Measurements from ENCODE around the gene ARID5A. TPM values are rescaled to one million over a fixed set of nuclear protein-coding genes. Genes with fewer than 3 reads are reported as not detected.
A peak's percentile ranks its signal among the peaks of the same experiment; 100 is the strongest.

ARID5A gene
- total and polyA plus RNA-seq, 7 donors: 12.9 to 73.6 (median 29.9) TPM

- no peak for ATAC-seq
- no peaks in the 10 kb centered on the region for H3K4me1 ChIP-seq
- H3K4me3 ChIP-seq: no peak overlapping the region
- intact Hi-C loops (cut with DNase I): no loop called here
- H3K36me3 ChIP-seq (ENCODE audit: insufficient read depth in 1 of 2, low read depth in 1 of 2): no peaks in the 10 kb centered on the region
- no peak for TF ChIP-seq CTCF (IDR thresholded peaks at IDR 0.05)
- H3K27ac ChIP-seq: no peak overlapping the region
- peaks cover 3% of the 10 kb centered on the region for H3K9me3 ChIP-seq
- 87 to 93% (median 87%) methylated on average over 2 of the region's 2 CpGs for WGBS, 3 donors
- no peaks in the 10 kb centered on the region for H3K27me3 ChIP-seq (ENCODE audit: insufficient read depth in 3 of 3, low read length in 2 of 3)
- no peak for DNase-seq
Measured at GRCh38 chr2:96521219-96521618, 15.3 kb upstream of the ARID5A start.

GRCh38 chr2:96522304-96523203, 14.0 kb upstream of the ARID5A start:
- Histone ChIP-seq H3K27me3 (ENCODE audit: insufficient read depth in 3 of 3, low read length in 2 of 3) (no peaks in the 10 kb centered on the region), H3K4me3 (no peak overlapping the region), H3K36me3 (ENCODE audit: insufficient read depth in 1 of 2, low read depth in 1 of 2) (no peaks in the 10 kb centered on the region), H3K9me3 (no peaks in the 10 kb centered on the region), H3K27ac (no peak overlapping the region), H3K4me1 (peaks cover 6% of the 10 kb centered on the region)
- ATAC-seq (no peak), DNase-seq (peak in 1 of 2 donors; percentile 38)
- WGBS, 3 donors: 81 to 85% (median 84%) methylated on average over 9 of the region's 9 CpGs
- no peak for TF ChIP-seq CTCF (IDR thresholded peaks at IDR 0.05)
- intact Hi-C loops (cut with DNase I): no loop called here

GRCh38 chr2:96523659-96524481, 12.7 kb upstream of the ARID5A start:
- no peak for TF ChIP-seq CTCF (IDR thresholded peaks at IDR 0.05)
- no peak for ATAC-seq
- intact Hi-C loops (cut with DNase I): no loop called here

GRCh38 chr2:96524482-96525210, 11.9 kb upstream of the ARID5A start:
- DNase-seq: peak in 1 of 2 donors; percentile 32
- Histone ChIP-seq H3K36me3 (ENCODE audit: insufficient read depth in 1 of 2, low read depth in 1 of 2) (no peaks in the 10 kb centered on the region), H3K9me3 (no peaks in the 10 kb centered on the region), H3K27ac (no peak overlapping the region), H3K27me3 (ENCODE audit: insufficient read depth in 3 of 3, low read length in 2 of 3) (no peaks in the 10 kb centered on the region), H3K4me3 (no peak overlapping the region), H3K4me1 (peaks cover 24% of the 10 kb centered on the region)
- ATAC-seq: no peak
- 81 to 85% (median 82%) methylated on average over 15 of the region's 15 CpGs for WGBS, 3 donors
- intact Hi-C loops (cut with DNase I): no loop called here
- no peak for TF ChIP-seq CTCF (IDR thresholded peaks at IDR 0.05)

More at GRCh38 chr2:96523659-96524481, 12.7 kb upstream of the ARID5A start:
- H3K4me1 ChIP-seq: peaks cover 18% of the 10 kb centered on the region
- H3K27me3 ChIP-seq (ENCODE audit: insufficient read depth in 3 of 3, low read length in 2 of 3): no peaks in the 10 kb centered on the region
- H3K9me3 ChIP-seq: no peaks in the 10 kb centered on the region
- peak in 1 of 2 donors; percentile 25 for DNase-seq
- no peaks in the 10 kb centered on the region for H3K36me3 ChIP-seq (ENCODE audit: insufficient read depth in 1 of 2, low read depth in 1 of 2)
- WGBS, 3 donors: 56 to 64% (median 58%) methylated on average over 11 of the region's 11 CpGs
- H3K27ac ChIP-seq: no peak overlapping the region
- no peak overlapping the region for H3K4me3 ChIP-seq
